ENCODE data around the gene KRT13. TPM values are rescaled to one million over a fixed set of nuclear protein-coding genes. Genes with fewer than 3 reads are reported as not detected.

Gene KRT13
- total RNA-seq, 2 experiments from 2014 or later = not detected

- ChIA-PET POLR2A (no interaction called here), CTCF (no interaction called here)
- no peak for DNase-seq
- Mint-ChIP-seq H3K27ac (no peak overlapping the region), H3K4me3 (no peak overlapping the region), H3K36me3 (no peaks in the 10 kb centered on the region), H3K9me3 (no peaks in the 10 kb centered on the region), H3K4me1 (ENCODE audit: low read depth) (peaks cover 5% of the 10 kb centered on the region), H3K27me3 (peaks cover 24% of the 10 kb centered on the region)
- intact Hi-C loops (cut with micrococcal nuclease) = no loop called here
These were observed 18.8 kb upstream of the KRT13 start for GRCh38 chr17:41524261-41524660.

DNA sequence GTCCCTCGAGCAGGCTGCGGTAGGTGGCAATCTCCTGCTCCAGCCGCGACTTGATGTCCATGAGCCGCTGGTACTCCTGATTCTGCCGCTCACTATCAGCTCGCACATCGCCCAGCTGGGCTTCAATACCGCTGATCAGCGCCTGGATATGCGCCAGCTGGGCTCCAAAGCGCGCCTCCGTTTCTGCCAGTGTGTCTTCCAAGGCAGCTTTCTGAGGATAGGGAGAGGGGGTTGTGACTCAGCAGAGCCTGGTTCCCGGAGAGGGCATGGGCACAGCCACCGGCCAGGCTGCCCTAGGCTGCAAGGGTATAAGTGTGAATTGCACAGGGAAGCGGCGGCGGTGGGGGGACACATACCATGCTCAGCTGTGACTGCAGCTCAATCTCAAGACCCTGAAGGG, 18.4 kb upstream of the KRT13 start:
- H3K9me3 Mint-ChIP-seq = no peaks in the 10 kb centered on the region

GRCh38 chr17:41523225-41523593, 17.8 kb upstream of the KRT13 start:
- Mint-ChIP-seq H3K4me1 (ENCODE audit: low read depth) (peaks cover 5% of the 10 kb centered on the region), H3K4me3 (no peak overlapping the region), H3K36me3 (no peaks in the 10 kb centered on the region), H3K9me3 (no peaks in the 10 kb centered on the region), H3K27me3 (peaks cover 15% of the 10 kb centered on the region), H3K27ac (no peak overlapping the region)
- intact Hi-C loops (cut with micrococcal nuclease) = no loop called here
- no peak for DNase-seq
- POLR2A ChIA-PET = no interaction called here
- CTCF ChIA-PET = no interaction called here

More for the DNA sequence above, 18.4 kb upstream of the KRT13 start:
- Mint-ChIP-seq H3K36me3 (no peaks in the 10 kb centered on the region), H3K27me3 (peaks cover 19% of the 10 kb centered on the region), H3K27ac (no peak overlapping the region), H3K4me3 (no peak overlapping the region), H3K4me1 (ENCODE audit: low read depth) (peaks cover 5% of the 10 kb centered on the region)
- intact Hi-C loops (cut with micrococcal nuclease) = no loop called here
- CTCF ChIA-PET = no interaction called here
- DNase-seq = no peak
- POLR2A ChIA-PET = no interaction called here

DNA sequence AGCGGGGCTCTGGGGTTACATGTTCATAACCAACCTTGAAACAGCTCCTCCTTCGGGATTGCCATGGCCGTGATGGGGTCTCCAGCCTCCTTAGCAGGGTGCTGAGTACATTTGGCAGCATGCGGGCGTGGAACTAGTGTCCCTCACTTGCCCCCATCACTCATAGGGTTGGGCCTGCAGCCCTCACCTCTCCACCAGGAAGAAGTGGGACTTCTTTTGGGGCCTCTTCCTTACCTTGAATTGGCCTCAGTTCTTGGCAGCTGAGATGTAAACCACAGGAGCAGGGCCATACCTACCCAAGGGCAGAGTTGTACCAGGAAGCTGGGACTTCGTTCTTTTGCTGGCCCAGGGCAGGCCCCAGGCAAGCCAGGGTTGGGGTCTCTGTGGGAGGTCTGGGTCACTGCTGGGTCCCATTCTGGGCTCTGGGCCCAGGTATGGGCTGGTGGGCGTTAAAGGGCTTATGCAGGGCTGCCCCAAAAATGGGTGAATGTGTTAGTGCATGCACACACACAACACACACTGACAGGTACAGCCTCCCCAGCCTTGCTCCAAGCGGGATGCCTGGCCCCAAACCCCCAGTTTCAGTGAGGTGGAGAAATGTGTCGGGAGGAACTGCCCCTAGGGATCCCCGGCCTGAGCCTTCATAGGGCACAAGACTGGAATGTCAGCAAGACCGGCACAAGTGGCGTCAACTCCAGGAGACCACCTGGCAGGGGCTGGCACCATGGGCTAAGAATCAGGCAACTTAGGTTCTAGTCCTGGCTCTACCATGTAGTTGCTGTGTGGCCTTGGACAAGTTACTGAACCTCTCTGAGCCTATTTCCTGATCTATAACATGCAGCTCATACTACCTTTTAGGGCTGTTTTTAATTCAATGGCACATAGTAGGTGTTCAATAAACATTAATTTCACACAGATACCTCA, 17.2 kb upstream of the KRT13 start:
- H3K36me3 Mint-ChIP-seq = no peaks in the 10 kb centered on the region
- no peak for DNase-seq
- intact Hi-C loops (cut with micrococcal nuclease) = no loop called here
- H3K4me1 Mint-ChIP-seq (ENCODE audit: low read depth) = peaks cover 3% of the 10 kb centered on the region
- ChIA-PET CTCF (no interaction called here), POLR2A (no interaction called here)
- no peaks in the 10 kb centered on the region for H3K9me3 Mint-ChIP-seq
- no peak overlapping the region for H3K4me3 Mint-ChIP-seq
- peaks cover 12% of the 10 kb centered on the region for H3K27me3 Mint-ChIP-seq
- no peak overlapping the region for H3K27ac Mint-ChIP-seq

GRCh38 chr17:41521574-41522261, 16.3 kb upstream of the KRT13 start:
- no peak for DNase-seq
- Mint-ChIP-seq H3K4me1 (ENCODE audit: low read depth) (no peaks in the 10 kb centered on the region), H3K36me3 (no peaks in the 10 kb centered on the region), H3K4me3 (no peak overlapping the region), H3K9me3 (no peaks in the 10 kb centered on the region), H3K27me3 (peaks cover 6% of the 10 kb centered on the region), H3K27ac (no peak overlapping the region)
- ChIA-PET CTCF (no interaction called here), POLR2A (no interaction called here)
- intact Hi-C loops (cut with micrococcal nuclease) = no loop called here

DNA sequence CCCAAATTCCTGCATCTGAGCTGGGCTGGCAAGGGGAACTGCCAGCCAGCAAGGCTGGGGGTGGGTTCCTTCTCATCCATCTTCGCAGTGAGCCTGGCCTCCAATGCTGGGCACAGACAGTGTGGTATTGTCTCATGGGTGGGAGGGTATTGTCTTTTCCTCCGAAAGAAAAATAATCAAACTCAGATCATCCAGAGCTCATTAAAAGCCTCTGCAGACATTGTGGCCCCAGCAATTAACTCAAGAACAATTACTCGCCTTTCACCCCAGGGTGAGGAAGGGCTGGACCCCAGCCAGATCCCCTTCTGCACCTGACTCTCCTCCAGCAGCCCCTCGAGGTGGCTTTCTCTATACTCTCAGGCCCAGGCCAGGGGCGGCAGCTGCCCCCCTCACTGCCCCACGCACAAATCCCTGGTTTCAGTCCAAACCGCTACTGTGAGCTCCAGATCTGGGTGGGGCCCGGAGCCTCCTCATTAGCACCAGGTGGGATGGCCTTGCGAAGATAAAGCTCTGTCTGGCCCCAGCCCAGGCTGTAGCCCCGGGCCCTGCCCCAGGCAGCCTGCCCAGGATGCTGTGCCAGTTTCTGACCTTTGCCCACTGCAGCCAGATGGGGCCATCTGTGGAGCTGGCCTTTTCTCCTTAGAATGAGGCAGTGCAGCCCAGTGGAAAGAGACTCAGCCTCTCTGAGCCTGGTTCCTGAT, 15.6 kb upstream of the KRT13 start:
- CTCF ChIA-PET = no interaction called here

GRCh38 chr17:41519501-41520224, 14.3 kb upstream of the KRT13 start:
- ChIA-PET CTCF (no interaction called here), POLR2A (no interaction called here)
- Mint-ChIP-seq H3K4me3 (no peak overlapping the region), H3K27ac (no peak overlapping the region), H3K36me3 (no peaks in the 10 kb centered on the region), H3K27me3 (no peaks in the 10 kb centered on the region), H3K9me3 (no peaks in the 10 kb centered on the region), H3K4me1 (ENCODE audit: low read depth) (no peaks in the 10 kb centered on the region)
- DNase-seq = no peak
- intact Hi-C loops (cut with micrococcal nuclease) = no loop called here

More for the DNA sequence above, 15.6 kb upstream of the KRT13 start:
- Mint-ChIP-seq H3K4me1 (ENCODE audit: low read depth) (no peaks in the 10 kb centered on the region), H3K27ac (no peak overlapping the region), H3K4me3 (no peak overlapping the region), H3K36me3 (no peaks in the 10 kb centered on the region), H3K27me3 (peaks cover 4% of the 10 kb centered on the region), H3K9me3 (no peaks in the 10 kb centered on the region)
- POLR2A ChIA-PET = no interaction called here
- no peak for DNase-seq
- intact Hi-C loops (cut with micrococcal nuclease) = no loop called here

GRCh38 chr17:41518789-41519449, 13.5 kb upstream of the KRT13 start, which contains the start of gene KRT15:
Gene KRT15, minus strand, starts transcription at chr17:41518890. Its CDS starts 63 bp downstream, at chr17:41518827.
- Mint-ChIP-seq H3K4me3 (no peak within 1 kb of the TSS), H3K4me1 (ENCODE audit: low read depth) (no peaks in the 10 kb centered on the region), H3K9me3 (no peaks in the 10 kb centered on the region), H3K36me3 (no peaks in the 10 kb centered on the region), H3K27ac (no peak within 1 kb of the TSS), H3K27me3 (no peaks in the 10 kb centered on the region)
- intact Hi-C loops (cut with micrococcal nuclease) = no loop called here
- ChIA-PET POLR2A (no interaction called here), CTCF (no interaction called here)
- no peak for DNase-seq

GRCh38 chr17:41518031-41518430, 12.6 kb upstream of the KRT13 start:
- no peak for DNase-seq
- no peak overlapping the region for H3K4me3 Mint-ChIP-seq
- POLR2A ChIA-PET = no interaction called here
- no peaks in the 10 kb centered on the region for H3K9me3 Mint-ChIP-seq
- no peaks in the 10 kb centered on the region for H3K27me3 Mint-ChIP-seq
- intact Hi-C loops (cut with micrococcal nuclease) = no loop called here
- no peaks in the 10 kb centered on the region for H3K4me1 Mint-ChIP-seq (ENCODE audit: low read depth)
- H3K36me3 Mint-ChIP-seq = no peaks in the 10 kb centered on the region
- CTCF ChIA-PET = no interaction called here
- no peak overlapping the region for H3K27ac Mint-ChIP-seq

DNA sequence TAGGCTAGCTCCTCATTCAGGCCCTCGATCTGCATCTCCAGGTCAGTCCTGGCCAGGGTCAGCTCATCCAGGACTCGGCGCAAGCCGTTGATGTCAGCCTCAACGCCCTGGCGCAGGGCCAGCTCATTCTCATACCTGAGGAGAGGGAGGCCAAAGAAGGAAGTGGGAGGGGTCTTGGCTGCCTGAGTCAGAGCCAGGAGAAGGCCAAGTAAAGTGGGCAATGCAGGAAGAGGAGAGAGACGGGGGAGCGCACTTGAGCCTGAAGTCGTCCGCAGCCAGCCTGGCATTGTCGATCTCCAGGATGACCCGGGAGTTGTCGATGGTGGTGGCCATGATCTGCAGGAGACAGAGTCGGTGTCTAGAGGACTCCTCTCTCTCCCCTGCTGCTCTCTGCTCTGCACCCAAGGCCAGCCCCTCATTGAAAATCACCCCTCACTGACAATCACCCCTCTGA, 11.4 kb upstream of the KRT13 start:
- intact Hi-C loops (cut with micrococcal nuclease) = no loop called here
- no peak for DNase-seq
- Mint-ChIP-seq H3K27ac (no peak overlapping the region), H3K27me3 (no peaks in the 10 kb centered on the region), H3K4me3 (no peak overlapping the region), H3K9me3 (no peaks in the 10 kb centered on the region), H3K36me3 (no peaks in the 10 kb centered on the region), H3K4me1 (ENCODE audit: low read depth) (no peaks in the 10 kb centered on the region)
- POLR2A ChIA-PET = no interaction called here
- CTCF ChIA-PET = interaction anchor here (1.3 kb wide), 1 partner anchor 32 kb away, joined by 3 read pairs; no protein-coding TSS in a partner anchor

DNA sequence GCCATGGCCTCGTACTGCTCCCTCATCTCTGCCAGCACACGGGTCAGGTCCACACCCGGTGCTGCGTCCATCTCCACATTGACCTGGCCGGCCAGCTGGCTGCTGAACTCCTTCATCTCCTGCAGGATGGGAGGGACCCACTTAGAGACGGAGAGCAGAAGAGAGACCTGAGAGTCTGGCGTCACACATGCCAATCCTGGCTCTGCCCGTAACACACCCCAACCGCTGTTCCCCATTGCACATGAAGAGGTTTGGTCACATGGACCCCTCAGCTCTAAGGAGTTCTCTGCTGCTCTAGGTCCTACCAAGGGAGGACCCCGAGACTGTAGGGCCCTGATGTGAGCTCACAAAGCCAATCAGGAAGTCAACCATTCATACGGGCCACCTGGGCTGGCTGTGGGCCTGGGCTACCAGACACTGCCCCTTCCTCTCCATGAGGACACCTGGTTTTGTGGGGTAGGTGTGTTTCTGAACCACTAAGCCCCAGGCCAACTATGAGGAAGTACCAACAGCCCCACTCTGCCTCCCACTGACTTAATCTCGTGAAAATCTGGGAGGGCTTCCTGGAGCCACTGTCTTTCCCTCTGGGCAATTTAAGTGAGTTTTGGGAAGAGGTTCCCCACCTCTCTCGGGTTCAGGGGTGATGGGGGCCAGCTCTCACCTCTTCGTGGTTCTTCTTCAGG, 10.9 kb upstream of the KRT13 start:
- H3K9me3 Mint-ChIP-seq = no peaks in the 10 kb centered on the region
- no peak overlapping the region for H3K27ac Mint-ChIP-seq
- DNase-seq = no peak
- intact Hi-C loops (cut with micrococcal nuclease) = no loop called here
- no peaks in the 10 kb centered on the region for H3K4me1 Mint-ChIP-seq (ENCODE audit: low read depth)
- ChIA-PET CTCF (interaction anchor here (1.3 kb wide), 1 partner anchor 33 kb away, joined by 3 read pairs; no protein-coding TSS in a partner anchor), POLR2A (no interaction called here)
- H3K4me3 Mint-ChIP-seq = no peak overlapping the region
- H3K27me3 Mint-ChIP-seq = no peaks in the 10 kb centered on the region
- H3K36me3 Mint-ChIP-seq = no peaks in the 10 kb centered on the region

Data from activated CD4-positive, alpha-beta memory T cell treated with anti-CD3 and anti-CD28 coated beads for 36 hours (primary cell).